K562 (cell line): ENCODE data around the gene IREB2. TPM values are rescaled to one million over a fixed set of nuclear protein-coding genes. Genes with fewer than 3 reads are reported as not detected.

ENCODE experiments used
- ATAC-seq: fragments of 200-7000 bp; cut with Tn5 transposase; 3 replicates; pipeline ENCODE4 v1.9.1; 2020; ENCODE audit warnings: moderate library complexity
- BruUV-seq: library from RNA; stranded (reverse); fragments of 400-500 nt; replicated peaks from 2 replicates; lab custom pipeline; 2021; lab: Mats Ljungman, UMichigan
- CTCF ChIA-PET: fragments of 300-600 bp; formaldehyde crosslinking; extraction: SDS; loops from one replicate; lab custom pipeline; 2021; ENCODE audit warnings: low intra/inter-chr PET ratio; lab: Yijun Ruan, JAX
- POLR2A ChIA-PET: fragments of 300-600, 350-650 bp; sonication (Branson Sonifier 250); formaldehyde crosslinking; extraction: SDS; loops from one replicate; lab custom pipeline; 2021; ENCODE audit warnings: antibody characterized with exemption, inconsistent platforms; lab: Yijun Ruan, JAX
- DNase-seq, 4 experiments: peaks; one replicate each; pipeline versions ENCODE4 v3.0.0 to v3.0.0-alpha.2; 2011 to 2018; ENCODE audit warnings: low spot score in 3 of 4, mixed read lengths in 3 of 4; ENCODE audit errors: extremely low read depth in 1 of 4
- FAIRE-seq: peaks from 2 replicates; lab custom pipeline; 2011; peaks lifted over from hg19 to GRCh38; lab: Jason Lieb, UNC
- H2AFZ ChIP-seq: 2 replicates; pipeline ENCODE4 v1.6.0; 2011; ENCODE audit warnings: low read depth, low read length, control low read depth, inconsistent platforms
- H3K27ac ChIP-seq: fragments of 200-600 bp; 3 replicates; pipeline ENCODE4 v1.8.0; 2011; ENCODE audit warnings: low read depth, mild to moderate bottlenecking, control low read depth, inconsistent platforms, low read length, moderate library complexity, mixed read lengths; ENCODE audit errors: extremely low read depth
- H3K27me3 ChIP-seq, 2 experiments: fragments of 300-600 bp in 1 of 2; 2 replicates in 1 of 2; 3 replicates in 1 of 2; pipeline versions ENCODE4 v1.6.0 to v1.8.0; 2011; ENCODE audit warnings: inconsistent platforms in 2 of 2, low read length in 2 of 2, mild to moderate bottlenecking in 1 of 2, mixed read lengths in 1 of 2, moderate library complexity in 1 of 2; ENCODE audit not compliant: control insufficient read depth in 2 of 2, insufficient read depth in 2 of 2
- H3K36me3 ChIP-seq: fragments of 300-600 bp; 3 replicates; pipeline ENCODE4 v1.8.0; 2011; ENCODE audit warnings: mild to moderate bottlenecking, low read length, inconsistent platforms; ENCODE audit not compliant: control insufficient read depth, insufficient read depth
- H3K4me1 ChIP-seq, 2 experiments: fragments of 200-600 bp in 1 of 2; replicated peaks in 1 of 2; 2 replicates in 1 of 2; 3 replicates in 1 of 2; pipeline versions ENCODE4 v1.5.1 to v1.8.0; 2011; ENCODE audit warnings: inconsistent platforms in 2 of 2, low read length in 2 of 2, mild to moderate bottlenecking in 1 of 2, mixed read lengths in 1 of 2, moderate library complexity in 1 of 2; ENCODE audit not compliant: control insufficient read depth in 2 of 2, insufficient read depth in 2 of 2
- H3K4me2 ChIP-seq: 2 replicates; pipeline ENCODE4 v1.6.1; 2011; ENCODE audit warnings: low read length, control low read depth, inconsistent platforms, mixed read lengths; ENCODE audit not compliant: insufficient read depth
- H3K4me3 ChIP-seq: fragments of 200-600 bp; sonication (generic), shearing (Covaris generic); 2 replicates; pipeline ENCODE4 v1.5.1; 2016; ENCODE audit warnings: control low read depth, inconsistent platforms
- H3K79me2 ChIP-seq: fragments of 200-600 bp; 3 replicates; pipeline ENCODE4 v1.8.0; 2011; ENCODE audit warnings: low read length, inconsistent platforms; ENCODE audit not compliant: control insufficient read depth, insufficient read depth
- H3K9ac ChIP-seq, 2 experiments: 2 replicates each; pipeline versions ENCODE4 v1.6.0 to v1.6.1; 2011; ENCODE audit warnings: low read depth in 2 of 2, low read length in 2 of 2, control low read depth in 1 of 2, inconsistent platforms in 1 of 2, mild to moderate bottlenecking in 1 of 2, mixed read lengths in 1 of 2; ENCODE audit not compliant: insufficient read depth in 1 of 2
- H3K9me1 ChIP-seq: one replicate; pipeline ENCODE4 v1.6.0; 2011; ENCODE audit warnings: inconsistent platforms, mild to moderate bottlenecking, low read length, moderate library complexity; ENCODE audit not compliant: control insufficient read depth, insufficient read depth
- H3K9me3 ChIP-seq: replicated peaks from 2 replicates; pipeline ENCODE4 v1.5.1; 2011; ENCODE audit warnings: low read depth, low read length, inconsistent platforms; ENCODE audit not compliant: control insufficient read depth, insufficient read depth
- H4K20me1 ChIP-seq: replicated peaks from 2 replicates; pipeline ENCODE4 v1.6.1; 2011; ENCODE audit warnings: low read length, inconsistent platforms, mixed read lengths; ENCODE audit not compliant: control insufficient read depth, insufficient read depth
- BHLHE40 ChIP-seq: IDR thresholded peaks from 2 replicates; pipeline ENCODE4 v1.6.1; 2011; ENCODE audit warnings: low read length, improper control_type of control experiment
- CBX8 ChIP-seq: fragments of 200-600 bp; sonication (generic); IDR thresholded peaks from 2 replicates; pipeline ENCODE4 v1.6.1; 2012; ENCODE audit warnings: borderline replicate concordance, mixed run types, low read depth, mild to moderate bottlenecking, moderate library complexity, mixed read lengths, low read length, control low read depth, inconsistent platforms; ENCODE audit not compliant: poor library complexity, severe bottlenecking; ENCODE audit errors: extremely low read depth
- COPS2 ChIP-seq: fragments of 450-650 bp; conservative IDR thresholded peaks from 2 replicates; pipeline ENCODE4 v1.6.1; 2016; ENCODE audit warnings: mild to moderate bottlenecking, moderate library complexity
- IFI16 ChIP-seq: fragments of 250-450 bp; sonication (Bioruptor Pico); IDR thresholded peaks from 2 replicates; pipeline ENCODE4 v2.1.2; 2022; ENCODE audit warnings: mild to moderate bottlenecking, inconsistent platforms
- POLR2AphosphoS2 ChIP-seq: IDR thresholded peaks from 2 replicates; pipeline ENCODE4 v1.6.1; 2012; ENCODE audit warnings: low read length, improper control_type of control experiment
- RBM25 ChIP-seq: fragments of 200-400 bp; formaldehyde crosslinking; IDR thresholded peaks from 2 replicates; pipeline ENCODE4 v1.6.1; 2018; ENCODE audit warnings: low read length, low read depth, moderate library complexity; ENCODE audit not compliant: severe bottlenecking
- ZBTB43 ChIP-seq: sonication (generic); formaldehyde crosslinking; IDR thresholded peaks from 2 replicates; pipeline ENCODE4 v1.8.0; 2023; ENCODE audit warnings: mild to moderate bottlenecking, missing genetic modification reagents
- ZNF121 ChIP-seq: sonication (generic); formaldehyde crosslinking; conservative IDR thresholded peaks from 2 replicates; pipeline ENCODE4 v1.8.0; 2022; ENCODE audit warnings: missing genetic modification reagents
- ZNF23 ChIP-seq: fragments of 250-450 bp; sonication (Bioruptor Pico); IDR thresholded peaks from 2 replicates; pipeline ENCODE4 v1.4.0; 2020; ENCODE audit warnings: mild to moderate bottlenecking
- ZNF316 ChIP-seq: fragments of 450-650 bp; IDR thresholded peaks from 2 replicates; pipeline ENCODE4 v1.6.1; 2016
- ZNF696 ChIP-seq: fragments of 250-450 bp; sonication (Bioruptor Pico); conservative IDR thresholded peaks from 2 replicates; pipeline ENCODE4 v1.4.0; 2020; ENCODE audit warnings: mild to moderate bottlenecking, moderate library complexity
- ZNF766 ChIP-seq: fragments of 200-800 bp; sonication (Bioruptor generic); conservative IDR thresholded peaks from 2 replicates; pipeline ENCODE4 v1.6.1; 2016; ENCODE audit warnings: missing genetic modification characterization, missing compliant biosample characterization
- WGBS: fragments of 100-300 bp; shearing (Covaris generic); methylation state at CpG from one replicate; pipeline ENCODE4 v1.1.6; 2016; ENCODE audit warnings: low coverage, mixed read lengths; ENCODE audit not compliant: insufficient coverage; ENCODE audit errors: missing lambda C conversion rate; 5-methylcytosine and 5-hydroxymethylcytosine counted together
- in situ Hi-C: fragments of 300-500 bp; cut with MboI; formaldehyde crosslinking; loops from 4 replicates; pipeline ENCODE4 v1.15.0; 2018; ENCODE audit warnings: inconsistent platforms, mixed read lengths
- intact Hi-C: fragments of 100-400 bp; cut with micrococcal nuclease; formaldehyde crosslinking; loops from 2 replicates; pipeline ENCODE4 v1.14.2; 2022
- polyA plus RNA-seq, 8 experiments: library from polyadenylated mRNA; depleted of rRNA in 4 of 8; stranded (reverse) in 5 of 8; unstranded in 3 of 8; fragments of >200 nt; fragmentation: Nextera tagmentation in 2 of 8; fragmentation: Illumina TruSeq in 1 of 8; extraction: Ambion mirVana in 2 of 8; extraction: Trizol in 1 of 8; gene quantifications; 2 replicates each; pipeline versions ENCODE4 v1.2.1 to v1.2.3, GENCODE V29; 2011 to 2014; ENCODE audit warnings: inconsistent platforms in 1 of 8, missing spikeins in 1 of 8
- total RNA-seq, 7 experiments: library from RNA; depleted of rRNA in 6 of 7; stranded (reverse); fragments of >200 nt in 6 of 7; fragmentation: Illumina TruSeq in 2 of 7; extraction: Trizol in 2 of 7; gene quantifications; 2 replicates each; pipeline versions ENCODE4 v1.2.1 to v1.2.3, GENCODE V29; 2011 to 2021; ENCODE audit warnings: low replicate concordance in 1 of 7

Gene IREB2
- total and polyA plus RNA-seq, 9 of the 15 experiments (the other 6 are each of a cell fraction or from before 2014, with no cell fraction given) = 16.8 to 61.7 (median 34.0) TPM

DNA sequence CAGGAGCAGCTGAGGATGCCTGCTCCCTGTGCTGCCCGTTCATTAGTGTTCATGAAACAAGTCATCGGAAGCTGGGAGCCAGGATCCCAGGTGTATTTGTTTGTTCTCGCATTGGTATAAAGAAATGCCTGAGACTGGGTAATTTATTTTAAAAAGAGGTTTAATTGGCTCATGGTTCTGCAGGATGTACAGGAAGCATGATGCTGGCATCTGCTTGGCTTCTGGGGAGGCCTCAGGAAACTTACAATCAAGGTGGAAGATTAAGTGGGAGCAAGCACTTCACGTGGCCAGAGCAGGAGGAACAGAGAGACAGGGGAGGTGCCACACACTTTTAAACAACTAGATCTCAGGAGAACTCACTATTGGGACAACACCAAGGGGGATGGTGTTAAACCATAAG is 63.8 kb downstream of the IREB2 start:
- Histone ChIP-seq H3K27me3 (no peaks in the 10 kb centered on the region), H3K9me1 (no peaks in the 10 kb centered on the region), H2AFZ (no peak overlapping the region), H3K4me2 (no peak overlapping the region), H4K20me1 (no peaks in the 10 kb centered on the region), H3K79me2 (no peaks in the 10 kb centered on the region), H3K4me1 (peaks cover 0 to 2% of the 10 kb centered on the region in 2 experiments; a peak in 2 of 5 replicates), H3K27ac (no peak overlapping the region), H3K36me3 (peaks cover 41% of the 10 kb centered on the region), H3K9ac (no peak overlapping the region), H3K4me3 (no peak overlapping the region), H3K9me3 (no peaks in the 10 kb centered on the region; the same call in 1 of the 2 replicates)
- WGBS = 89% methylated on average over 4 of the region's 4 CpGs
- ATAC-seq (no peak), DNase-seq (no peak), FAIRE-seq (no peak)
- in situ Hi-C loops = no loop called here
- CTCF ChIA-PET = no interaction called here
- POLR2A ChIA-PET = interaction anchor here (1.0 kb wide), 1 partner anchor 58 kb away, joined by 3 read pairs; no protein-coding TSS in a partner anchor
- no TSS peak for BruUV-seq
- intact Hi-C loops = no loop called here
- TF ChIP-seq ZNF766 (peak; percentile 59), POLR2AphosphoS2 (peak; percentile 10; the same call in 1 of the 2 replicates), ZNF316 (peak; percentile 51; the same call in 1 of the 2 replicates), BHLHE40 (no peak)
- TF ChIP-seq, all 486 proteins: peak for 3

GRCh38 chr15:78502641-78503040 is 64.6 kb downstream of the IREB2 start:
- no peak for DNase-seq
- intact Hi-C loops = no loop called here
- Histone ChIP-seq H3K79me2 (no peaks in the 10 kb centered on the region), H3K9ac (no peak overlapping the region), H3K4me2 (no peak overlapping the region), H3K9me1 (no peaks in the 10 kb centered on the region), H3K9me3 (no peaks in the 10 kb centered on the region; the same call in 1 of the 2 replicates), H2AFZ (no peak overlapping the region), H3K36me3 (peaks cover 33% of the 10 kb centered on the region), H3K4me3 (no peak overlapping the region), H3K27me3 (no peaks in the 10 kb centered on the region), H3K27ac (no peak overlapping the region), H4K20me1 (no peaks in the 10 kb centered on the region), H3K4me1 (peaks cover 0 to 6% of the 10 kb centered on the region in 2 experiments; a peak in 3 of 5 replicates)
- in situ Hi-C loops = no loop called here
- BruUV-seq = no TSS peak
- no peak for ATAC-seq
- FAIRE-seq = no peak
- POLR2A ChIA-PET = interaction anchor here (1.0 to 1.5 kb wide), 2 partner anchors 37 to 58 kb away, joined by 3 to 8 read pairs; partner anchors contain the start of gene PSMA4
- 95% methylated on average over 2 of the region's 2 CpGs for WGBS
- CTCF ChIA-PET = no interaction called here
- TF ChIP-seq ZBTB43 (CRISPR knock-in tag) (no peak), ZNF121 (peak; percentile 83), CBX8 (no peak), IFI16 (no peak), COPS2 (no peak), ZNF23 (no peak), RBM25 (peak; percentile 11), ZNF696 (CRISPR knock-in tag) (no peak)
